Thyroid gland (tissue), 4 donors: ENCODE data around the gene NEDD4L.

Experiments used
- CTCF ChIP-seq, 6 experiments: fragments of 200-600 bp in 3 of 6; fragments of 450-650 bp in 3 of 6; sonication (generic) in 3 of 6; IDR thresholded peaks; one replicate each; pipeline ENCODE4 v1.5.1; 2016 to 2019; ENCODE audit warnings: antibody characterized with exemption in 6 of 6, mild to moderate bottlenecking in 2 of 6, inconsistent platforms in 1 of 6, moderate library complexity in 1 of 6
- POLR2A ChIP-seq, 2 donors: fragments of 450-650 bp; IDR thresholded peaks; one replicate each; pipeline ENCODE4 v1.6.1; 2017; ENCODE audit warnings: antibody characterized with exemption in 2 of 2, mild to moderate bottlenecking in 2 of 2, moderate library complexity in 1 of 2

GRCh38 chr18:58339890-58340289 is 295.9 kb downstream of the NEDD4L start:
- no peak for TF ChIP-seq CTCF (IDR thresholded peaks at IDR 0.05)
- no peak for TF ChIP-seq POLR2A (IDR thresholded peaks at IDR 0.05)
